GM18868 (cell line): ENCODE results near the gene CTCFL.

ENCODE experiments used
- ATAC-seq: cut with Tn5 transposase; IDR thresholded peaks from one replicate; pipeline ENCODE4 v1.9.1; 2021; ENCODE audit warnings: mild to moderate bottlenecking, moderate library complexity; ENCODE audit not compliant: unreplicated experiment

CTCFL gene

GRCh38 chr20:57537822-57538221, 12.9 kb upstream of the CTCFL start:
- no peak for ATAC-seq

DNA sequence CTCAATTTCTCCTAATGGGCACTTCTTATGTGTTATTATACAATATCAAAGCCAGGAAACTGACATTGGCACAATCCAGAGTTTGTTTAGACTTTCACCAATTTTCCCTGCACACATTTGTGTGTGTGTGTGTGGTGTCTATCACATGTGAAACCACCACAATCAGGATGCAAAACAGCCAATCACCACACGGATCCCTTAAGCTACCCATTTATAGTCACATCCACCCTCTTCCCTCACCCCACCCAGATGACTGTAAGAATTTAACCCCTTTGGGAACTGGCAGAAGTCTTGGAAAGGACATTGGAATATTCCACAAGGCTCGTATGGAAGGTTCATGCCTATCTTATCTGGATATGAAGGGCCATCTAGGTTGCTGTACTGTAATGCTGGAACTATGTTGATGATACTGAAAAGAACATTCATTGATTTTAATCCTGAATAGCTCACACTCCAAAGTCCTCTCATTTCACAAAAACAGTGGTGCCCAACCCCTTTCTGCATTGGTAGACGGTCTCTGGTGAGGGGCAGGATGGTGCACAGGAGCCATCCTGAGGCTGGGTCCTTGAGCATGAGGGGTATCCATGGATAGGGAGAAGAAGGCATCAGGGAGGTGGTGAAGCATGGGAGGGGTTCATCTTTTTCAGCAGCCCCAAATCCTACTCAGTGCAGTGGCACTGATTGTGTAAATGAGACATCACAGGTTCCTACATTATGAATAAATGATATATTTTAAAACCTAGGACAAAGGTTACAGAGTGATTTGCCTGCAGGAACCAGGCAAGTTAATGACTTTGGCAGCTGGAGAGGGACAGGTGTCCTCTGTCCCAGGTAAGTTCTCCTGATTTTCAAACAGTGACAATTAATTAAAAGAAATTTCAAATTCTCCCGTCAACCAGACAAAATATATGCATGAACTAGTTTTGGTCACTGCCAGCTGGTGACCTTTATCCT, 12.1 kb upstream of the CTCFL start:
- no peak for ATAC-seq

- ATAC-seq: no peak
Observed at GRCh38 chr20:57536120-57536708, 11.3 kb upstream of the CTCFL start.

GRCh38 chr20:57535297-57535696, 10.4 kb upstream of the CTCFL start:
- no peak for ATAC-seq

DNA sequence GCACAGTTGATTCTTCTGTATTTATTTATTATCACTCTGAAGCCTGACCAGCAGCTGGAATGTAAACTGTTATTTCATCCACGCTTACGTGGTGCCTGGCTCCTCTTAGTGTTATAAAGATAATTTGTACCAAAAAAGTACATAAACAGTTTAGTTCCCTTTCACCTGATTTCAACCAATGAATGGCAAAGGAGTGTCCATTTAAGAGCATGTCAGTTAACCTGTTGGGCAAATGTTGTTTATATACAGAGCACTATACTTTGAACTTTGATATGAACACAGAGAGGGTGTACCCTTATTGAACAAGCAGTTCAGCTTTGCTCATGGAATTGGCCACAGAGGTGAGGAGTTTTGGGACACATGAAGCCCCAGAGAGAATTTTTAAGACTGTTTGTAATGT, 7.2 kb upstream of the CTCFL start:
- no peak for ATAC-seq

DNA sequence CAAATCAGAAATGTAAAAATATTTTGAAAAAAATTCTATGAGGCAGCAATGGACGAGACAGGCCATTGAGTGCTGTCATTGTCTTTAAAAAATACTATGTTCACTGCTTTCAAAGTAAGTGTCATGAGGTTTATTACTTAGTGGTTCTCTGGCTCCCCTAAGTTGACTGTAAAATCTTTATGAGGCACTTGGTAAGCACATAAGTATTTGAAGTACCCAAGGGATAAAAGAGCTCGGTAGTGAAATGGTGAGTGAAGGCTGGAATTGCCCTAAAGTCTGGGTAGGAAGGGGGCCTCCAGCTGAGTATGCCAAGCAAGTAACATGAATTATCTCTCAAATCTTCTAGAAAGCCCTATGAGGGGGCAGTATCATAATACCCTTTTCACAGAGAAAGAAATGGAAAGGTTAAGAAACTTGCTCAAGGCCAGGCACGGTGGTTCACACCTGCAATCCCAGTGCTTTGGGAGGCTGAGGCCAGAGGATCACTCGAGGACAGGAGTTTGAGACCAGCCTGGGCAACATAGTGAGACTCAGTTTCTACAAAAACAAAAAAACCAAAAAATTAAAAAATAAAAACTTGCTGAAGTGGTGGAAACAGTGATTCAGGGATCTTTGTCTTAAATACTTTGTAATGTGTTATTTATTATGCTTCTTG, 5.5 kb upstream of the CTCFL start:
- ATAC-seq: no peak

DNA sequence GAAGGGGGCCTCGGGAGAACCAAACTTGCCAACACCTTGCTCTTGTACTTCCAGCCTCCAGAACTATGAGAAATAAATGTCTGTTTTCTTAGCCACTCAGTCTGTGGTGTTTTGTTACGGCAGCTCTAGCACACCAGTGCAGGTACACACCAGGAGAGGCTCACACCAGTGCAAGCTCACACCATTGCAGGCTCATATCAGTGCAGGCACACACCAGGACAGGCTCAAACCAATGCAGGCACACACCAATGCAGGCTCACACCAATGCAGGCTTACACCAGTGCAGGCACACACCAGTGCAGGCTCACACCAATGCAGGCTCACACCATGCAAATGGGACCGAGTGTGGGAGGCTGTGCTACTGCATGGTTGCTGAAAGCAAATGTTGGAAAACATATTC, 4.9 kb upstream of the CTCFL start:
- ATAC-seq: no peak

DNA sequence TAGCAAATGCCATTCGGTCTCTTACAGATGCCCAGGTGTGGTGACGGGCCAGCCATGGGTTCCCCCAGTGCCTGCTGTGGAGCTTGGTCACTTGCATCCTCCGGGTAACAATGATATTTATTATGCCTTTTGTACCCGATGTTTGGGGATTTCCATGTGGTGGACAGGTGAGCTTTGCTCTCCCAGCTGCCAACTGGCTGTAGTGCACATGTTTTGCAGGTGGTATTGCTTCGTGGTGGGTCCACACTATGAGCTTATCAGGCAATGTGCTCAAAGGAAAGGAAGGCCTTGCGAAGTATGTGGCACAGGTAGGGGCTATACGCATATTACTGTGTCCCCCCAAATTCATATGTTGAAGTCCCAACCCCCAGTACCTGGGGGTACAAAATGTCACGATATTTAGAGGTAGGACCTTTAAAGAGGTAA, 4.2 kb upstream of the CTCFL start:
- ATAC-seq: no peak

- ATAC-seq: no peak
Observed at GRCh38 chr20:57528148-57528547, 3.2 kb upstream of the CTCFL start.

DNA sequence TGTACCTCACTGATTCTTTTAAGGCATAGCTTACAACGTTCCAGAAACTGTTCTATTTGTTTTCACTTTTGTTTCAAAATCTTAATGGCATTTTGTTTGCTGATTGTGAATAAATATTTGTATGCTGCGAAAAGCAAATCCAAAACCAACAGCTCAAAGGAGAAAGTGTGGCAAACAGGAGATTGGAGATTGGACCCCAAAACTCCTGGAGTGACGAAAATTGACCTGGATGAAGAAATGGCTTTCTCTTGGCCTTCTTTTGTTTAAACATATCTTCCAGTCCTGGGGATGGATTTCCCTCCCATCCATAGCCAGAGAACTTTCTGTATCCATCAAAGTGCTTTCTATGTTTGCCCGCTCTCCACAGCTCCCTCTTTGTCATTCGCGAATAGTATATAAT, 2.8 kb upstream of the CTCFL start:
- no peak for ATAC-seq

DNA sequence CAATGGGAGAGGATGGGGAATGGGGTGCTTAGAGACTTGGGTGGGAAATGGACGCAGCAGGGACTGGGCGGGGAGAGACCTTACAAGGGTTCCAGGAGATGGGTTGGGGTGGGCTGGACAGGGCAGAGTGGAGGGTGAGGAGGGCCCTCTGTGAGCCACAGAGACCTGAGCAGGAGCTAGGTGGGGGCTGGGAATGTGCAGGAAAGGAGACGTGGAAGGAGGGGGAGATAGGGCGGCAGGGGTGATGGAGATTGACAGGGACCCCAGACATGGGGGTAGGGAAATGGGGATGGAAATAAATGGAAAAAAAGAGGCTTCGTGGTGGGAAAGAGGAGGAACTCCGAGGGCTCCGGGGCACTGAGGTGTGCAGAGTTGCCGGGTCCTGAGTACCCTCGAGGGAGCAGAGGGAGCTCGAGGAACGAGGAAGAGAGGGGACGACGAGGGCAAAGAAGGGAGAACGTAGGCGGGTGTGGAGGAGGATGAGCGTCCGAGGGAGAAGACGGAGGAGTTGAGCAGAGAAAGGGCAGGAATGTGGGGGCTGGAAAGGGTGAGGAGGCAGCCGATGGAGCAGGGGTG, 2.0 kb upstream of the CTCFL start:
- no peak for ATAC-seq

DNA sequence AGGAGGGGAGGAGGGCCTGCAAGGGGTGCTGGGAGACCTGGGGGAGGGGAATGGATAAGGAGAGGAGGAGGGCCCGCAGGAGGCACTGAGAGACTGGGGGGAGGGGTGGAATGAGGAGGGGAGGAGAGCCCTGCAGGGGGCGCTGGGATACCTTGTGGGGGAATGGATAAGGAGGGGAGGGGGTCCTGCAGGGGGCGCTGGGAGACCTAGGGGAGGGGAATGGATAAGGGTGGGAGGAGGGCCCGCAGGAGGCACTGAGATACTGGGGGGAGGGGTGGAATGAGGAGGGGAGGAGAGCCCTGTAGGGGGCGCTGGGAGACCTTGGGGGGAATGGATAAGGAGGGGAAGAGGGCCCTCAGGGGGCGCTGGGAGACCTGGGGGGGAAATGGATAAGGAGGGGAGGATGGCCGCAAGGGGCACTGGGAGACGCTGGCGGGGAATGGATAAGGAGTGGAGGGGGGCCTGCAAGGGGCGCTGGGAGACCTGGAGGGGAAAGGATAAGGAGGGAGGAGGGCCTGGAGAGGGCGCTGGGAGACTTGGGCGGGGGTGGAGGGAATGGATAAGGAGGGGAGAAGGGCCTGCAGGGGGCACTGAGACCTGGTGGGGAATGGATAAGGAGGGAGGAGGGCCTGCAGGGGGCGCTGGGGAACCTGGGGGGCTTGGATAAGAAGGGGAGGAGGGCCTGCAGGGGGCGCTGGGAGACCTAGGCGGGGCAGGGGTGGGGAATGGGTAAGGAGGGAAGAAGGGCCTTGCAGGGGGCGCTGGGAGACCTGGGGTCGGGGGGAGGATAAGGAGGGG, 1.3 kb upstream of the CTCFL start:
- no peak for ATAC-seq

DNA sequence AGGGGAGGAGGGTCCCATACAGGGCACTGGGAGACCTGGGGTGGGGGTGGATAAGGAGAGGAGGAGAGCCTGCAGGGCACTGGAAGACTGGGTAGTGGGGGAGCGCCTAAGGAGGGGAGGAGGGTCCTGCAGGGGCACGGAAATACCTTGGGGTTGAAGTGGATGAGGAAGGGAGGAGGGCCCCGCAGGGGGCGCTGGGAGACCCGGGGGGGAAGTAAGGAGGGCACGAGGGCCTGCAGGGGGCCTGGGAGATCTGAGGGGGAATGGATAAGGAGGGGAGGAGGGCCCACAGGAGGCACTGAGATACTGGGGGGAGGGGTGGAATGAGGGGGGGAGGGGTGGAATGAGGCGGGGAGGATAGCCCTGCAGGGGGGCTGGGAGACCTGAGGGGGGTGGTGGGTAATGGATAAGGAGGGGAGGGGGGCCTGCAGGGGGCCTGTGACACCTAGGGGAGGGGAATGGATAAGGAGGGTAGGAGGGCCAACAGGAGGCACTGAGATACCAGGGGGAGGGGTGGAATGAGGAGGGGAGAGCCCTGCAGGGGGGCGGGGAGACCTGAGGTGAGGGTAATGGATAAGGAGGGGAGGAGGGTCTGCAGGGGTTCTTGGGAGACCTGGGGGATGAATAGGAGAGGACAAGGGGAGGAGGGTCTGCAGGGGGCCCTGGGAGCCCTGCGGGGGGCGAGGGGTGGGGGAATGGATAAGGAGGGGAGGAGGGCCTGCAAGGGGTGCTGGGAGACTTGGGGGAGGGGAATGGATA, 567 bp upstream of the CTCFL start:
- ATAC-seq: no peak

- no peak for ATAC-seq
Observed at GRCh38 chr20:57523782-57524181, 1.2 kb downstream of the CTCFL start.

DNA sequence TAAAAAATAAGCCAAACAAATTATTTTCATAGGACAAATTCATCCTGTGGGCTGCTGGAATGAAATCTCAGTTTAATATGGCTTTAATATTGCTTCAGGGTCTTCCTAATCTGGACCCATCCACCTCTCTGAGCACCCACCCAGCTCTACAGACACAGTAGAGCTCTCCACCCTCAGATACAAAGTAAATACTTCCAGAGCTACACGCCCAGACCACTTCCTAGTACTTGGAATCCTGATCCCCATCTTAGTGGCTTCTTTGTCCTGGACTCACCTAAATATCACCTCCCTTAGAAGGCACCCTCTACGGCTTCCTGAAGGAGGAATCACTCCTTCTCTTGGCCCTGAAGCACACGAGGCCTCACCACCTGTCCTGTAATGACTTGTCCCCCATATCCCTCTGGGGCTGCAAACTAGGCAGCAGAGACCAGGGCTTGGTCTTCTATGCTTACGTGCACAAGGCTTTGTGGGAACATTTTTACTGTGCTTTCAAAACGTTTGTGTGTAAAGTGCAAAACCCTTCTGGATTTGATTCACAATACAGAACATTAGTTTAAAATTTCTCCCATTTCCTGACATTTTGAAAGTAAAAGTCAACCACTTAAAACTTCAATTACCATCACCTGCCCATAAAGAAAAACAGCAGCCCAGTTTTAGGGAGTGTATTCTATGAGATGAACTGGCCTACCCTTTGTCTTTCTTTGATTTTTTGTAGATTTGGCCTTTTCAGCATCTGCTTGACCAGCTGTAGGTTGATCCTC, 2.4 kb downstream of the CTCFL start:
- ATAC-seq: no peak

- ATAC-seq: no peak
Observed at GRCh38 chr20:57517904-57518303, 7.0 kb downstream of the CTCFL start.

- no peak for ATAC-seq
Observed at GRCh38 chr20:57514273-57514751, 10.6 kb downstream of the CTCFL start.

DNA sequence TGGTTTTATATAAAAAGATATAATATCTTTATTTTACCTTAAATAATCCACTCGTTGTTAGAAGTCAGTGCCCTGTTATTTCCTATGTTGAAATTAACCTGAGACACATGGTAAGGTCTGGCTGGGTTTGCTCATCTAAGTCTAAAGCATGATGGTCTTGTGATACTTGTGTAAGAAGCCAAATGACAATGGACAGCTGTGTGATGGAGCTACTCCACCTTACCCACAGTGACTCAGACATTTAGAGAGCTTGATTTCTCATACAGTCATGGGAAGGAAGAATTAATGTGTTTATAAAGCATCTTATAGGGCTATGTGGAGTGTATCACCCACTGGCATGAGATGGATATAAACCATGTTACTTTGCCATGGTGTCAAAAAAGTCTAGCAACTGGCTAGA, 11.7 kb downstream of the CTCFL start:
- no peak for ATAC-seq

- ATAC-seq: no peak
Observed at GRCh38 chr20:57512432-57512831, 12.5 kb downstream of the CTCFL start.
